Right lung (tissue), 5 donors: Measurements from ENCODE around the gene XRCC1. TPM values are rescaled to one million over a fixed set of nuclear protein-coding genes. Genes with fewer than 3 reads are reported as not detected.
A peak's percentile ranks its signal among the peaks of the same experiment; 100 is the strongest.
"Not testable (repeated sequence)": the region's sequence is repeated elsewhere in the genome, so short reads cannot be mapped to it uniquely, and the experiment has no call there.

Source experiments
- DNase-seq, 2 donors: peaks; one replicate each; pipeline ENCODE4 v3.0.0-alpha.2; 2013
- polyA plus RNA-seq, 5 donors: library from polyadenylated mRNA; unstranded; fragments of 120-200 nt; gene quantifications; one replicate each; pipeline versions ENCODE4 v1.2.1 to v1.2.3, GENCODE V29; 2013; ENCODE audit warnings: inconsistent platforms in 1 of 5, low replicate concordance in 1 of 5; ENCODE audit not compliant: insufficient read length in 5 of 5, insufficient read depth in 1 of 5

Gene XRCC1
- polyA plus RNA-seq, 5 donors = 50.7 to 61.1 (median 54.6) TPM

DNA sequence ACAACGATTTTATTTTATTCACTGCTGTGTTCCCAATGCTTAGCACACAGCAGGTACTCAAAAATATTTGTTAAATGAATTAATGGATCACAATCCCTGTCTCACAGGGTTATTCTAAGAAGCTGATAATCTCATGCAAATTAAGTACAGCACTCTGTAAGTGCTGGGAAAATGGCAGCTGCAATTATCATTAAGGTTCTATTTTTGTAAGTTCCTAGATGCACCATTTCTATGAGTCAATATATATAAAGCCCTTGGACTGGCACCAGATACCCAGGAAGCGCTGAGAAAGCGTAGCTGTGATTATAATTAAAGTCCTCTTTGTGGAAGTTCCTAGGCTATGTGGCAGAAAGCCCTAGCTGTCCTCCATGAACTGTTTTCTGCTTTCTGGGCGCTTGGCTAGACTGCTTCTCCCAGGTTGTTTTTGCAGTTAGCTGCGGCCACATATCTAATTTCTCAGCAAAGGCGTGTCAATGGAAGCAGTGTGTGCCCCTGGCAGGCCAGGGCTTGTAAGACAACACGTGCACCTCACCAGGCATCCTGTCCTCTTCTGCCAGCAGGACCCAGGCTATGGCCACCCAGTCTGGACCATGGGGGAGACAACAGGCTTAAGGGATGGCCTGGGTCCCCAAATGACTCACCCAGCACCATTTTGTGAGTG, 31.4 kb upstream of the XRCC1 start:
- DNase-seq = no peak

GRCh38 chr19:43605875-43606568, 30.7 kb upstream of the XRCC1 start:
- DNase-seq = no peak

DNA sequence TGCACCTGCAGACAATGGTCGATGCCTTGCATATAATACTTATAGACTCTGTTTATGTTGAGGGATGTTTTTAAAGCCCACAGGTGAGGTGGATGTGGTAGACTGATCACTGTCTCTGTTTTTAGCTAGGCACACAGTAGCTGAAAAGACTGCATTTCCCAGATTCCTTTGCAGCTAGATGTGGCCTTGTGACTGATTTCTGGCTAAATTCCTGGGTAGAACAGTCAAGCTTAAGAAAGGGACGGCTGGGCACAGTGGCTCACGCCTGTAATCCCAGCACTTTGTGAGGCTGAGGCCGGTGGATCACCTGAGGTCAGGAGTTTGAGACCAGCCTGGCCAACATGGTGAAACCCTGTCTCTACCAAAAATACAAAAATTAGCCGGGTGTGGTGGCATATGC, 25.0 kb upstream of the XRCC1 start:
- not testable (repeated sequence) for DNase-seq

GRCh38 chr19:43599635-43600295, 24.4 kb upstream of the XRCC1 start:
- DNase-seq = no peak

- no peak for DNase-seq
These were observed 23.3 kb upstream of the XRCC1 start for GRCh38 chr19:43598445-43599240.

- DNase-seq = no peak
These were observed 22.5 kb upstream of the XRCC1 start for GRCh38 chr19:43597876-43598275.

DNA sequence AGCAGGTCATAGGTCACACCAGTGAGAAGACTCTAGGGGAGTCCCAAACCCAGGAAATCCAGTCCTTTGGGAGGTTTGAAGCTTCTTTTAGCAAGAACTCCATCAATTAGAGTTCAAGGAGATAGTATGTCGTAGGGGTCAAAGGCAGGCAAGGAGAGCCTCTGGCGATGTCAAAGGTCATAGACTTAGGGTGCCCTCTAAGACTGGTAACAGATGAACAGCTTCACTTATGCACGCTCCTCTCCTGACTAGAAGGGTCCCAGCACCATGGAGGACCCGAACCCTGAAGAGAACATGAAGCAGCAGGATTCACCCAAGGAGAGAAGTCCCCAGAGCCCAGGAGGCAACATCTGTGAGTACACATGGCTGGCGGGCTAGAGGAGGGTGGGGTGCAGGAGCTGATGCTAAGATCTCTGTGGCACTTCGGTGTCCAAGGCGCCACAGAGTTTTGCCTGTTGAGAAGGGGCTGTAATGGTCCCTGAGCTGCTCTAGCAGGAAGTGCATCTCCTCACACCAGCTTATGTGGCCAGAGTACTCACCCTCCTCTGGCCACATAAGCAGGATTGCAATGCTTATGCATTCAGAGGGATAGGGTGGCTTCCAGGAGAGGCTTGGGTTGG, 21.6 kb upstream of the XRCC1 start:
- no peak for DNase-seq

- peak; percentile 100 for DNase-seq
These were observed 20.9 kb upstream of the XRCC1 start, which contains the start of the genes IRGQ and ZNF576 for GRCh38 chr19:43595999-43596841. Gene IRGQ, minus strand, starts transcription at chr19:43596134. Its CDS starts 796 bp downstream, at chr19:43595338. Gene ZNF576, plus strand, starts transcription at chr19:43596595. Its CDS starts 514 bp downstream, at chr19:43597109.

DNA sequence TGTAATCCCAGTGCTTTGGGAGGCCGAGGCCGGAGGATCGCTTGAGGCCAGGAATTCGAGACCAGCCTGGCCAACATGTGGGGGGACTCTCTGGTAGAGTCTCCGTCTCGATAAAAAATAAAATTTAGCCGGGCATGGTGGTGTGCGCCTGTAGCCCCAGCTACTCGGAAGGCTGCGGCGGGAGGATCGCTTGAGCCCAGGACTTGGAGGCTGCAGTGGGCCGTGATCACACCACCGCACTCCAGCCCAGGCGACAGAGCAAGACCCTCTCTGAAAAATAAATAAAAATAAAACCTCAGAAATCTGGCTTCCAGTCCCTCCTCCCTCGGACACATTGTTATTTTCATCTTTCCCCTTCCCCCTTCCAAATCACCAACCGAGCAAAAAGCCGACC, 20.3 kb upstream of the XRCC1 start:
- DNase-seq = peak in 1 of 2 donors; percentile 13

GRCh38 chr19:43594710-43595604, 19.6 kb upstream of the XRCC1 start:
- peak; percentile 47 to 54 for DNase-seq

DNA sequence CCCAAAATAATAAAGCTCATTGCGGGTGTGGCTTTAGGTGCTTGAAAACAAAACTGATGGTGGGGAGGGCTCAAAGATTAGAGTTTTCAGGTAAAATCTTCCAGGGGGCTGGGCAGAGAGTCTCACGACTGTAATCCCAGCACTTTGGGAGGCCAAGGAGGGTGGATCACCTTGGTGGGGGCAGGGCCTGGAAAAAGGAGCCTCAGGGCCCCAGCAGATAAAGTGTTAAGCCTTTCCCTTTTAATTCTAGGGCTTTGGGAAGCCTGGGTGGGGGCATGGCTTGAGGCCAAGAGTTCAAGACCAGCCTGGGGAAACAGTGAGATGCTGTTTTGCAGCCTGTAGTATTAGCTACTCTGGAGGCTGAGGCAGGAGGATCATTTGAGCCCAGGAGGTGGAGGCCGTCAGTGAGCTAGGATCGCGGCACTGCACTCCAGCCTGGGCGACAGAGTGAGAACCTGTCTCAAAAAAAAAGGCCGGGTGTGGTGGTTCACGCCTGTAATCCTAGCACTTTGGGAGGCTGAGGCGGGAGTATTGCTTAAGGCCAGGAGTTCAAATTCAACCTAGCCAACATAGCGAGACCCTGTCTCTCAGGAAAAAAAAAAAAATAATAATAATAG, 18.9 kb upstream of the XRCC1 start:
- DNase-seq = no peak

GRCh38 chr19:43592800-43593350, 17.5 kb upstream of the XRCC1 start:
- DNase-seq = no peak

DNA sequence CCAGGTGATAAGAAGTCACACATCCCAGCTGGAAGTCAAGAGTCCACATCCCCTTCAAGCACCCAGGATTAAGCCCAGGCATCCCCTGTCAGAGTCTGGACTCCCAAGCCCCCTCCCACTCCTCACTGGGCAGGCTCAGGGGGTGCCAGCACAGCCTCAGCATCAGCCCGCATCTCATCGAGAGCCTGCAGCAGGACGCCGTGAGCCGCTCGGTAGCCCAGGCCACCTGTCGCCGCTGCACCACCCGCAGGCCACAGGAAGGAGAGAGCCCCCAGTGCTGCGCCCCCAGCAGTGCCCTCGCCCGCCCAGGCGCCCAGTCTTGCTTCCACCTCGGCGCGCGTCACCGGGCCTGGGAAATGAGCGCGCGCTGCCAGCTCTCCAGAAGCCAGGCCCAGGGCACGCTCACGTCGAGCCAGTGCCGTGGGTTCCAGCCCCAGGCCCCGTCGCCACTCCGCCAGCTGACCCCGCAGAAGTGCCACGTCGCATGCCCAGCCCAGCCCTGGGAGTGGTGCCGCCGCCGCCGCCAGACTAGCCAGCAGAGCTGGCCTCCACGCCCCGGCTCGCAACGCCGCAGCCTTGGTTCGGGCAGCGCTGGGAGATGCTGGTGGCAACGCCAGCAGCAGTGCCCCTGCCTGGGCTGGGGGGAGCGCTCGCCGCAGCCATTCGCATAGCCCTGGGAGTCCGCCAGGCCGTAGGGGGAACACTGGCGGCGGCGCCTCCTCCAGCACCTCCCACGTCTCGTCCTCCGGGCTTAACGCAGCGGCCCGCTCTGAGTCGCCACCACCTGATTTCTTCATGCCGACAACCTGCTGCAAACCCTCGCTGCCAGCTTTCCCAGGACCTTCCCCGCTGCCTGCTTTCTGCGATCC, 16.8 kb upstream of the XRCC1 start:
- no peak for DNase-seq

DNA sequence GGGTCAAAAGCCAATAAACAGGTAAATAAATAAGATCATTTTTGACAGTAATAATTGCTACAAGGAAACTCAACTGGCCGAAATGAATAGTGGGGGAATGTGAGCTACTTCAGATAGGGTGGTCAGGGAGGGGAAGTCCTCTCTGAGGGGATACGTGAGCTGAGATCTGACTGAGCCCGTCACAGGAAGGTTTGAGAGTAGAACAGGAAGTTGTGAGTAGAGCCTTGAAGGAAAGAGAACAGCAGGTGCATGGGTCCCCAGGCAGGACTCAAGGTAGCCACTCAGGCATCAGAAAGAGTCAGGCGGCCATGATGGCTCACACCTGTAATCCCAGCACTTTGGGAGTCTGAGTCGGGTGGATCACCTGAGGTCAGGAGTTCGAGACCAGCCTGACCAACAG, 14.4 kb upstream of the XRCC1 start:
- no peak for DNase-seq

GRCh38 chr19:43589277-43589676, 13.9 kb upstream of the XRCC1 start:
- DNase-seq = no peak

- DNase-seq = not testable (repeated sequence)
These were observed 11.7 kb upstream of the XRCC1 start for GRCh38 chr19:43587029-43587428.

DNA sequence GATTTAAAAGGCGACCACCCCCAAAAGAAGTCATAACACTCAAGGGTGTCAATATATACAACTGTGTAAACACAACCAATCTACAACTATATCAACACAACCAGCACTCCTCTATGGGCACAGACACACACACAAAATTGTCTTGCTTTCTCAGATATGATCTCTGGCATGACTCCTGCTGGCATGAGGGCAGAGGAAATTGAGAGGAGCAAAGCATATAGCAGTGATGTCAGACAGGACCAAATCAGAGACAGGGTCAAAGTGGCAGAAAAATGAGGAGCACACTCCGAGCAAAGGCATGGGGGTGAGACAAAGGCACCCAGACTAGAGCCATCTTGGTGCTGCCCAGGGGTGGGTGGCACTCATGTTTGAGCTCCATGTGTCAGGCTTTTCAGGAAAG, 11.0 kb upstream of the XRCC1 start:
- no peak for DNase-seq

DNA sequence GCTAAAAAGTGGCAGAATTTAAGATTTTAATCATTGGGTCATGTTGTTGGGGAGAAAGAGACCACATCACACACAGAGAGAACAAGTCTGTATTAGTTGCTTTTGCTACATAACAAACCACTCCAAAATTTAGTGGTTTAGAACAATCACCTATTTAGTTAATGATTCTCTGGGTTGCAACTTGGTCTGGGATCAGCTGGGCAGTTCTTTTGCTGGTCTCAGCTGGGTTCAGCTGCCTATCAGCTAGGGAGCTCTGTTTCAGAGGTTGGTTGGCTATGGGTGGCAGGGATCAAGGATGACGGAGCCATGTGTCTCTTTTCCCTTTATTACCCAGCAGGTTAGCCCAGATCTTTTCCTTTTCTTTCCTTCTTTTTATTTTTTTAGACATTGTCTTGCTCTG, 9.2 kb upstream of the XRCC1 start:
- no peak for DNase-seq
